Mucosa of gallbladder (tissue), 1 donor: ENCODE data around the gene TMEM143. TPM values are rescaled to one million over a fixed set of nuclear protein-coding genes. Genes with fewer than 3 reads are reported as not detected.
"Not testable (repeated sequence)": the region's sequence is repeated elsewhere in the genome, so short reads cannot be mapped to it uniquely, and the experiment has no call there.

Source experiments
- DNase-seq: peaks from one replicate; pipeline ENCODE4 v3.0.0-alpha.2; 2020; ENCODE audit warnings: low spot score
- total RNA-seq: library from RNA; stranded (reverse); gene quantifications from one replicate; pipeline ENCODE4 v1.2.1, GENCODE V29; 2021
- donor health status: DM: no; HTN: no; CAD: no.

Gene TMEM143
- total RNA-seq, 1 donor from 2014 or later = 18.0 TPM

DNA sequence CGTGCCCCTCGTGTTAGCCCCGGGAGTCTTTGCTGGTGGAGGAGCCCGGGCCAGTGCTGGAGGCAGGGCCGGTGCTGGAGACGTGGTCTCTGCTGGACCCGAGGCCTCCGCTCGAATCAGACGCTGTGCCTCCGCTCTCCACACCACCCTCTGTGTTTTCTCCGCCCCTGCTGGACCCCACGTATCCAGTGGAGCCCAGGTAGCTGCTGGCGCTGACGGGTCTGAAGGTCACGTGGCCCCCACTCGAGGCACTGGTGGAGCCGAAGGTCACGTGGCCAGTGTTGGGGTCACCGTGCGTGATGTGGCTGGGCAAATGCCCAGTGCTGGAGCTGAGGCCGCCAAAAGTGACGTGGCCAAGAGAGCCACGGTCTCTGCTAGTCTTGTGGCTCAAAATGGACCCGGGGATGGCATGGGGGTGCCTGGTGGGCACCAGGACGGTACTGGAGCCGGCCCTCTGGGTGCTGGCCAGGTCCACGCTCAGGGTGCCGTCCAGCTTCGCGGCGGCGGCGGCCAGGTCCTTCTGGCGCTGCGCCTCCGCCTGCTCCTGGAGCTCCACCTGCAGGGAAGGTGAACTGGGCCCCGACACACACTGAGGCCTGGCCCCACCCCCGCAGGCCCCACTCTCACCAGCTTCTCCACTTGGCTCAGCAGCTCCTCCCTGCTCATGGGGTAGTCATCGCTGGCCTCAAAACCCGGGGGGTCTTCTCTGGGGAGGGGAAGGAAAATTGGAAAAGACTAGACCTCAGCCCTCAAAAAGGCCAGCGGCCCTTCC, 66.6 kb downstream of the TMEM143 start:
- DNase-seq = no peak

DNA sequence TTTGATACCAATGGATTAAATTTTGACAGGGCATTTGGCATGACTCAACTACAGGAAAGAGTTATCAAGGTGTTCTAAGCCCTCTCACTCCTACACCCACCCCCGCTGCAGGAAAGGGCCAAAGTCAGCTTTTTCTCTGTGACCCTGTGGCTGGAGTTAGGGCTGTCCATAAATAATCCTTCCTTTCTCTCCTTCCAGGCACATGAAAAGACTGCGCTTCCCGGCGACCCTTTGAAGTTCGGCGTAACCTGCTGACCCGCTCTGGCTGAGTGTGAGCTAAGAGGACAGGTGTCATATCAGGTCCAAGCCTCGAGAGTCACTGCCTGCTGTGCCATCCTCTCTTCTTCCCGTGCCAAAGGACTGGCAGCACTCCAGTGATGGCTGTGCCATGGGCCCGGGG, 68.3 kb downstream of the TMEM143 start:
- no peak for DNase-seq

DNA sequence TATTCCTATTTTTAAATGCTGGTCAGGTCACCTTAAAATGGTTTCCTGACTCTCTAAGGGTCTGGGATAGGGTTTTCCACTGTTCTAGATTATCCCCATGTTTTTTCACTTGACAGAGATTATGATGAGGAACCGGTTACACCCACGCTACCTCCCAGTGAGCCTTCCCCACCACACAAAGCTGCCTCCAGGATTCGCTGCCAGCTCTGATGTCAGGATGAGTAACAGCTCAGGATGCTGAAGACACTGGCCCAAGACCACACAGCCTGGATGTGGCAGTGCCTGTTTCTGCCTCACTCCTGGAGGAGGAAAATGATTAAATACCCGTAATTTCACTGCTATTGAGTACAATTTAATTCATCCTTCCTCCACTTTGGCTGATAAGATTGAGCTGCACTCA, 70.9 kb downstream of the TMEM143 start:
- no peak for DNase-seq

DNA sequence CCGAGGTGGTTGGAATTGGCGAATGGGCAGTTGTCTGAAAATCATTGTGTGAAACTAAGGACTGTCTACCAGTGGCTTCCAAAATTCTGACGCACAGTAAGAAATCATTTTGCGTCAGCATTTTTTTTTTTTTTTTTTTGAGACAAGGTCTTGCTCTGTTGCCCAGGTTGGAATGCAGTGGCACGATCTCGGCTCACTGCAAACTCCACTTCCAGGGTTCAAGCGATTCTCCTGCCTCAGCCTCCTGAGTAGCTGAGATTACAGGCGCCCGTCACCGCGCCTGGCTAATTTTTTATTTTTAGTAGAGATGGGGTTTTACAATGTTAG, 72.3 kb downstream of the TMEM143 start:
- DNase-seq = not testable (repeated sequence)

DNA sequence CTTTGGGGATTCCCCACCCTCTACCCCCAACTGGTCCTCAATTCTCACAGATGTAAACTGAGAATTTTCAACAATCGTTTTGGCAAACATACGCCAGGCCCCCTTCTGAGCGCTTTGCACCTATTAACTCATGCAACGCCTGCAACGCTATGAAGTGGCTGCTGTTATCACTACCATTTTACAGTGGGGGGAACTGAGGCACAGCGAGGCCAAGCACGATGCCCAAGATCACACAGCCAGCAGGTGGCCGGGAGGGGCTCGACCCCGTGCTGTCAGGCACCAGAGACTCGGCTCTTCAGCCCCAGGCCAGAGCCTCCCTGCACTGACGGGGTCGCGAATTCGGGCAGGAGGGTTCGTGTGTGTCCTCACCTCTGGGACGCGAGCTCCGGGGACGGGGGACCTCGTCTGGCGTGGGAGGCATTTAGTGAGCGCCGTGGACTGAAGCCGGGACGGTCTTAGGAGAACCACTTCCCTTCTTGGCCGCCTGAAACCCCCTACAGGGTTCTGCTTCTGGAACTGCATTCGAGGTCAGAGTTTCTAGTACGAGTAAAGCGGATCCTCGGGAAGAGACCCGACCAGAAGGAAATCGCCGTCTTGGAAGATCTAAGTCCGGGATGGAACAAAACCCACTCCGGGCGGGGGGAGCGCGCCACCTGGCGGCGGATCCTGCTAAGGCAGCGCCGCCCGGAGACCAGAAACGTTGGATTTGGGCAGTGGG, 72.8 kb downstream of the TMEM143 start:
- peak; percentile 67 for DNase-seq

DNA sequence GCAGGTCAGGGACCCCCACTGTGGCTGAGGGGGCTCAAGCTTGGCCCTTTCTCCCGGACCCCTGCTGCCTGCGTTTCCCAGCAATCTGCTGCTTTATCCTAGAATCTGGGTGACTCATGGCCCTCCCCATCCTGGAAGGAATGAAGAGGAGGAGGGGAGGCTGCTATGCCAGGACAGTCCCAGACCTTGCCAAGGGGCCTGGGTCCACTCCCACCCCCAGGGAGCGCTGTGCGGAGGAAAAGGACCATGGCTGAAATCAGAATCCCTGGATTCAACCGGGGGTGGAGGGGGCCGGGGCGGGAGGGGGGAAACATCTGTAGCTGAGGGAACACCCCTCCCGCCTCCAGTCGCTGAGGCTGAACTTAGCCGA, 73.4 kb downstream of the TMEM143 start:
- no peak for DNase-seq

DNA sequence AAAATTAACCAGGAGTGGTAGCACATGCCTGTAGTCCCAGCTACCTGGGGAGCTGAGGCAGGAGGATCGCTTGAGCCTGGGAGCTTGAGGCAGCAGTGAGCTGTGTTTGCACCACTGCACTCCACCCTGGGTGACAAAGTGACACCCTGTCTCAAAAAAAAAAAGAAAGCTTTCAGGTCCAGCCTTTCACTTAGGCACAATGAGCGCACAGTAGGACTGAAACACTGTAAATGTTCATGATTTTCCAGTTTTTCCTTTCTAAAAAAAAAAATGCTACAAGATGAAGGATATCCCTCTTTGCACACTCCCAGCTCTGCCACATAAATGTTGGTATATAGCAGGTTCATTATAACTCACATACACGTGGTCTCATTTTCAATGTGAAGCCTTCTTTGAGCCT, 76.0 kb downstream of the TMEM143 start:
- no peak for DNase-seq

DNA sequence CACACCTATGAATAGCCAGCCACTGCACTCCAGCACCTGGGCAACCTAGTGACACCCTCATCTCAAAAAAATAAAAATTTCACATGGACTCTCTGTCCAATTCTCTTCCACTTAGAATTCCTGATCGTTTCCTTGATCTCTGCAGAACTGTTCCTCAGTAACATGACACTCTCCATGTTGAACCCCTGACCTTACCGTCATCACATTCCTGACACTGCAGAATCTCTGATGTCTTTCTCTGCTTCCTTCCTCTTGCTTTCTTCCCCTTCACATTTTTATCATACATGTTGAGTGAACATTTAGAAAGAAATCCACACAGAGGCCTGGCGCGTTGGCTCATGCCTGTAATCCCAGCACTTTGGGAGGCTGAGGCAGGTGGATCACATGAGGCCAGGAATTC, 78.8 kb downstream of the TMEM143 start:
- no peak for DNase-seq

DNA sequence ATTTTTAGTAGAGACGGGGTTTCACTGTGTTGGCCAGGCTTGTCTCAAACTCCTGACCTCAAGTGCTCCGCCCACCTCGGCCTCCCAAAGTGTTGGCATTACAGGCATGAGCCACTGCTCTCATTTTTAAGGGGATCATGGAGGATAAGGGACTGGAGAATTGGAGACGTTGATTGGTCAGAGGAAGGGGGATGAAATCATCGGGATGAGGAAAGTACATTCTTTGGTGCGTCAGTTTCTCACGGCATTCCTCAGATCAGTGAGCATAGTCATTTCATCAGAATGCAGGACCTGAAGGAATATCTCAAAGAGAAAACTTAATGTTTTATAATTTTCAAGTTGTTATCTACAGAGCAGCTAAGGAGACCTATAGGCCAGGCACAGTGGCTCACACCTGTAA, 79.8 kb downstream of the TMEM143 start:
- DNase-seq = no peak

Other genes starting within 250 kb of the TMEM143 start
- 22.6 TPM for gene LIG1, start 193.6 kb downstream of the TMEM143 start, total RNA-seq
- 10.7 TPM for gene ZSWIM9, start 193.3 kb downstream of the TMEM143 start, total RNA-seq
- gene CARD8, start 108.0 kb downstream of the TMEM143 start, total RNA-seq = 38.6 TPM
- 0.43 TPM for gene ZNF114, start 93.9 kb downstream of the TMEM143 start, total RNA-seq
- gene EMP3, start 38.4 kb downstream of the TMEM143 start, total RNA-seq = 52.4 TPM
- not detected for gene SYNGR4, start 427 bp upstream of the TMEM143 start, total RNA-seq
- gene KDELR1, start 27.6 kb upstream of the TMEM143 start, total RNA-seq = 205 TPM
- 0.69 TPM for gene GRIN2D, start 29.7 kb upstream of the TMEM143 start, total RNA-seq
- gene GRWD1, start 82.0 kb upstream of the TMEM143 start, total RNA-seq = 27.6 TPM
- gene KCNJ14, start 91.6 kb upstream of the TMEM143 start, total RNA-seq = 1.0 TPM
- gene CYTH2, start 105.4 kb upstream of the TMEM143 start, total RNA-seq = 141 TPM
- 21.0 TPM for gene LMTK3, start 147.9 kb upstream of the TMEM143 start, total RNA-seq
- gene SULT2B1, start 188.2 kb upstream of the TMEM143 start, total RNA-seq = 13.1 TPM
- not detected for gene SPACA4, start 242.8 kb upstream of the TMEM143 start, total RNA-seq